Midbrain (tissue), 1 donor: Measurements from ENCODE around the gene UTP11.
"Not testable (repeated sequence)": the region's sequence is repeated elsewhere in the genome, so short reads cannot be mapped to it uniquely, and the experiment has no call there.

Experiments
- DNase-seq: peaks from one replicate; lab custom pipeline; 2025; lab: John Stamatoyannopoulos, UW

The UTP11 gene

GRCh38 chr1:38012363-38013226 is at the start of gene UTP11:
Gene UTP11 (plus strand): TSS chr1:38012734. CDS start chr1:38012803, 69 bp downstream.
- peak; percentile 98 for DNase-seq

GRCh38 chr1:37964106-37964505 is 48.4 kb upstream of the UTP11 start:
- DNase-seq = not testable (repeated sequence)

- DNase-seq = no peak
These were observed 47.2 kb upstream of the UTP11 start for GRCh38 chr1:37965301-37965700.

- DNase-seq = not testable (repeated sequence)
These were observed 38.9 kb upstream of the UTP11 start for GRCh38 chr1:37973684-37974083.

- no peak for DNase-seq
These were observed 38.0 kb upstream of the UTP11 start for GRCh38 chr1:37974567-37974966.

GRCh38 chr1:37975083-37975482 is 37.5 kb upstream of the UTP11 start:
- DNase-seq = peak; percentile 10

- no peak for DNase-seq
These were observed 34.0 kb upstream of the UTP11 start for GRCh38 chr1:37978541-37978940.

GRCh38 chr1:37983546-37983945 is 29.0 kb upstream of the UTP11 start:
- DNase-seq = no peak

- DNase-seq = no peak
These were observed 24.9 kb upstream of the UTP11 start for GRCh38 chr1:37987679-37988078.

GRCh38 chr1:37989361-37989930 is 23.1 kb upstream of the UTP11 start:
- peak; percentile 37 for DNase-seq

GRCh38 chr1:37994886-37995566 is 17.5 kb upstream of the UTP11 start:
- no peak for DNase-seq

GRCh38 chr1:37995751-37996345 is 16.7 kb upstream of the UTP11 start:
- no peak for DNase-seq

- no peak for DNase-seq
These were observed 15.1 kb upstream of the UTP11 start for GRCh38 chr1:37997256-37998088.

GRCh38 chr1:37998089-37998808 is 14.3 kb upstream of the UTP11 start:
- no peak for DNase-seq

- no peak for DNase-seq
These were observed 13.6 kb upstream of the UTP11 start for GRCh38 chr1:37998913-37999429.

- no peak for DNase-seq
These were observed 12.9 kb upstream of the UTP11 start for GRCh38 chr1:37999430-38000232.

- DNase-seq = no peak
These were observed 12.4 kb upstream of the UTP11 start for GRCh38 chr1:38000233-38000528.

- no peak for DNase-seq
These were observed 11.7 kb upstream of the UTP11 start for GRCh38 chr1:38000529-38001455.
